SK-N-SH (cell line): ENCODE results near the gene LENG9. TPM values are rescaled to one million over a fixed set of nuclear protein-coding genes. Genes with fewer than 3 reads are reported as not detected.

Experiments used
- CTCF ChIA-PET: fragments of 300-600, 350-600 bp; formaldehyde crosslinking; extraction: SDS; loops from one replicate; lab custom pipeline; 2021; lab: Yijun Ruan, JAX
- POLR2A ChIA-PET: fragments of 350-600 bp; sonication (Branson Sonifier 250); formaldehyde crosslinking; extraction: SDS; loops from one replicate; lab custom pipeline; 2020; ENCODE audit warnings: antibody characterized with exemption, inconsistent platforms; lab: Yijun Ruan, JAX
- DNase-seq: peaks from one replicate; pipeline ENCODE4 v3.0.0; 2012
- H2AFZ ChIP-seq: fragments of 200-600 bp; sonication (generic); 2 replicates; pipeline ENCODE4 v1.8.1; 2016; ENCODE audit warnings: antibody characterized with exemption, mild to moderate bottlenecking, low read depth
- H3F3A ChIP-seq: fragments of 200-600 bp; sonication (generic); replicated peaks from 2 replicates; pipeline ENCODE3; 2016; ENCODE audit warnings: antibody characterized with exemption, mild to moderate bottlenecking; ENCODE audit not compliant: insufficient read depth
- H3K27ac ChIP-seq, 2 experiments: fragments of 200-500 bp in 1 of 2; fragments of 200-600 bp in 1 of 2; sonication (Bioruptor generic) in 1 of 2; sonication (generic), shearing (Covaris generic) in 1 of 2; 2 replicates each; pipeline versions ENCODE4 v1.5.1 to v1.6.1; 2014 to 2016; ENCODE audit warnings: low read depth in 2 of 2, inconsistent platforms in 1 of 2, low read length in 1 of 2, mild to moderate bottlenecking in 1 of 2, mixed read lengths in 1 of 2
- H3K27me3 ChIP-seq: fragments of 200-600 bp; sonication (generic), shearing (Covaris generic); 2 replicates; pipeline ENCODE4 v1.6.1; 2016; ENCODE audit warnings: mixed run types; ENCODE audit not compliant: insufficient read depth
- H3K36me3 ChIP-seq, 2 experiments: fragments of 200-500 bp in 1 of 2; fragments of 200-600 bp in 1 of 2; sonication (Bioruptor generic) in 1 of 2; sonication (generic) in 1 of 2; replicated peaks in 1 of 2; 2 replicates each; pipeline versions ENCODE3 to v1.5.1; 2014 to 2016; ENCODE audit warnings: low read length in 1 of 2, mild to moderate bottlenecking in 1 of 2; ENCODE audit not compliant: insufficient read depth in 2 of 2, control insufficient read depth in 1 of 2
- H3K4me1 ChIP-seq, 2 experiments: fragments of 200-500 bp in 1 of 2; fragments of 200-600 bp in 1 of 2; sonication (Bioruptor generic) in 1 of 2; sonication (generic), shearing (Covaris generic) in 1 of 2; 2 replicates each; pipeline versions ENCODE4 v1.5.1 to v1.6.1; 2014 to 2016; ENCODE audit warnings: low read depth in 1 of 2, low read length in 1 of 2, mixed run types in 1 of 2; ENCODE audit not compliant: insufficient read depth in 2 of 2, control insufficient read depth in 1 of 2
- H3K4me2 ChIP-seq: fragments of 200-600 bp; sonication (generic), shearing (Covaris generic); 2 replicates; pipeline ENCODE4 v1.6.1; 2017; ENCODE audit warnings: mixed run types
- H3K4me3 ChIP-seq, 2 experiments: fragments of 200-500 bp in 1 of 2; fragments of 200-600 bp in 1 of 2; sonication (Bioruptor generic) in 1 of 2; sonication (generic), shearing (Covaris generic) in 1 of 2; 2 replicates each; pipeline versions ENCODE4 v1.5.1 to v1.8.1; 2014 to 2016; ENCODE audit warnings: low read depth in 2 of 2, inconsistent platforms in 1 of 2, low read length in 1 of 2, mild to moderate bottlenecking in 1 of 2, mixed read lengths in 1 of 2, moderate library complexity in 1 of 2
- H3K79me2 ChIP-seq: fragments of 200-600 bp; sonication (generic); 2 replicates; pipeline ENCODE4 v1.8.1; 2017; ENCODE audit warnings: mild to moderate bottlenecking; ENCODE audit not compliant: insufficient read depth
- H3K9ac ChIP-seq: fragments of 200-600 bp; sonication (generic); 2 replicates; pipeline ENCODE4 v1.6.1; 2017; ENCODE audit warnings: mixed run types
- H3K9me2 ChIP-seq: fragments of 200-600 bp; sonication (generic); 2 replicates; pipeline ENCODE4 v1.6.1; 2017; ENCODE audit warnings: mixed run types
- H3K9me3 ChIP-seq: fragments of 200-600 bp; sonication (generic); 2 replicates; pipeline ENCODE4 v1.6.1; 2017; ENCODE audit warnings: mixed run types, mild to moderate bottlenecking, moderate library complexity
- H4K20me1 ChIP-seq: fragments of 200-600 bp; sonication (generic); 2 replicates; pipeline ENCODE4 v1.6.1; 2017; ENCODE audit warnings: mild to moderate bottlenecking, mixed run types; ENCODE audit not compliant: insufficient read depth
- CHD2 ChIP-seq: fragments of 150-350 bp; IDR thresholded peaks from 2 replicates; pipeline ENCODE4 v1.6.1; 2018; ENCODE audit warnings: low read length; ENCODE audit not compliant: partially characterized antibody
- GABPA ChIP-seq: IDR thresholded peaks from 2 replicates; pipeline ENCODE4 v1.4.0; 2012; ENCODE audit warnings: low read depth, mild to moderate bottlenecking
- MEF2A ChIP-seq: IDR thresholded peaks from 2 replicates; pipeline ENCODE4 v1.4.0; 2012; ENCODE audit warnings: low read depth, borderline replicate concordance
- RAD21 ChIP-seq: IDR thresholded peaks from 2 replicates; pipeline ENCODE4 v1.6.1; 2012; ENCODE audit warnings: mild to moderate bottlenecking, low read length
- SIN3A ChIP-seq: IDR thresholded peaks from 2 replicates; pipeline ENCODE4 v1.6.1; 2012; ENCODE audit warnings: low read depth, mild to moderate bottlenecking, low read length, moderate library complexity, borderline replicate concordance
- TCF12 ChIP-seq: IDR thresholded peaks from 2 replicates; pipeline ENCODE4 v1.4.0; 2012
- WGBS: methylation state at CpG from one replicate; pipeline ENCODE4 v1.1.6; 2017; ENCODE audit warnings: low lambda C conversion rate; 5-methylcytosine and 5-hydroxymethylcytosine counted together
- polyA plus RNA-seq, 3 experiments: library from polyadenylated mRNA; depleted of rRNA; stranded (reverse); fragments of >200 nt; gene quantifications; 2 replicates each; pipeline ENCODE4 v1.2.3, GENCODE V29; 2012
- TF ChIP-seq, protein P1 (sequence below): IDR thresholded peaks from 2 replicates; pipeline ENCODE4 v1.6.1; 2012; ENCODE audit warnings: mild to moderate bottlenecking, low read depth, low read length, moderate library complexity
- TF ChIP-seq, protein P2 (sequence below): IDR thresholded peaks from 2 replicates; pipeline ENCODE4 v1.4.0; 2012; ENCODE audit warnings: low read depth, borderline replicate concordance
- TF ChIP-seq, protein P3 (sequence below): fragments of 150-350 bp; IDR thresholded peaks from 2 replicates; pipeline ENCODE4 v1.6.1; 2016; ENCODE audit warnings: mild to moderate bottlenecking, low read depth, low read length

Gene LENG9
- polyA plus RNA-seq, 1 of the 3 experiments (the other 2 are of a cell fraction), result 0.20 TPM

- H3K4me1 ChIP-seq, result peaks cover 0 to 17% of the 10 kb centered on the region in 2 experiments; a peak in 1 of 4 replicates
- CTCF ChIA-PET, result interaction anchor here (1.5 kb wide), 1 partner anchor 10 kb away, joined by 3 read pairs; no protein-coding TSS in a partner anchor
- H3K79me2 ChIP-seq, result peaks cover 6% of the 10 kb centered on the region; the same call in 1 of the 2 replicates
- H4K20me1 ChIP-seq, result peaks cover 33% of the 10 kb centered on the region
- no peak overlapping the region for H3K9ac ChIP-seq
- H3F3A ChIP-seq, result peaks cover 24% of the 10 kb centered on the region
- H3K36me3 ChIP-seq, result peaks cover 9 to 46% of the 10 kb centered on the region in 2 experiments
- no peaks in the 10 kb centered on the region for H3K27me3 ChIP-seq
- no peak overlapping the region for H3K4me3 ChIP-seq
- TF ChIP-seq, protein P1, sequence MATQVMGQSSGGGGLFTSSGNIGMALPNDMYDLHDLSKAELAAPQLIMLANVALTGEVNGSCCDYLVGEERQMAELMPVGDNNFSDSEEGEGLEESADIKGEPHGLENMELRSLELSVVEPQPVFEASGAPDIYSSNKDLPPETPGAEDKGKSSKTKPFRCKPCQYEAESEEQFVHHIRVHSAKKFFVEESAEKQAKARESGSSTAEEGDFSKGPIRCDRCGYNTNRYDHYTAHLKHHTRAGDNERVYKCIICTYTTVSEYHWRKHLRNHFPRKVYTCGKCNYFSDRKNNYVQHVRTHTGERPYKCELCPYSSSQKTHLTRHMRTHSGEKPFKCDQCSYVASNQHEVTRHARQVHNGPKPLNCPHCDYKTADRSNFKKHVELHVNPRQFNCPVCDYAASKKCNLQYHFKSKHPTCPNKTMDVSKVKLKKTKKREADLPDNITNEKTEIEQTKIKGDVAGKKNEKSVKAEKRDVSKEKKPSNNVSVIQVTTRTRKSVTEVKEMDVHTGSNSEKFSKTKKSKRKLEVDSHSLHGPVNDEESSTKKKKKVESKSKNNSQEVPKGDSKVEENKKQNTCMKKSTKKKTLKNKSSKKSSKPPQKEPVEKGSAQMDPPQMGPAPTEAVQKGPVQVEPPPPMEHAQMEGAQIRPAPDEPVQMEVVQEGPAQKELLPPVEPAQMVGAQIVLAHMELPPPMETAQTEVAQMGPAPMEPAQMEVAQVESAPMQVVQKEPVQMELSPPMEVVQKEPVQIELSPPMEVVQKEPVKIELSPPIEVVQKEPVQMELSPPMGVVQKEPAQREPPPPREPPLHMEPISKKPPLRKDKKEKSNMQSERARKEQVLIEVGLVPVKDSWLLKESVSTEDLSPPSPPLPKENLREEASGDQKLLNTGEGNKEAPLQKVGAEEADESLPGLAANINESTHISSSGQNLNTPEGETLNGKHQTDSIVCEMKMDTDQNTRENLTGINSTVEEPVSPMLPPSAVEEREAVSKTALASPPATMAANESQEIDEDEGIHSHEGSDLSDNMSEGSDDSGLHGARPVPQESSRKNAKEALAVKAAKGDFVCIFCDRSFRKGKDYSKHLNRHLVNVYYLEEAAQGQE, result no peak
- TF ChIP-seq GABPA (no peak), RAD21 (no peak), MEF2A (no peak), SIN3A (no peak), CHD2 (no peak), TCF12 (no peak)
- TF ChIP-seq, protein P2, sequence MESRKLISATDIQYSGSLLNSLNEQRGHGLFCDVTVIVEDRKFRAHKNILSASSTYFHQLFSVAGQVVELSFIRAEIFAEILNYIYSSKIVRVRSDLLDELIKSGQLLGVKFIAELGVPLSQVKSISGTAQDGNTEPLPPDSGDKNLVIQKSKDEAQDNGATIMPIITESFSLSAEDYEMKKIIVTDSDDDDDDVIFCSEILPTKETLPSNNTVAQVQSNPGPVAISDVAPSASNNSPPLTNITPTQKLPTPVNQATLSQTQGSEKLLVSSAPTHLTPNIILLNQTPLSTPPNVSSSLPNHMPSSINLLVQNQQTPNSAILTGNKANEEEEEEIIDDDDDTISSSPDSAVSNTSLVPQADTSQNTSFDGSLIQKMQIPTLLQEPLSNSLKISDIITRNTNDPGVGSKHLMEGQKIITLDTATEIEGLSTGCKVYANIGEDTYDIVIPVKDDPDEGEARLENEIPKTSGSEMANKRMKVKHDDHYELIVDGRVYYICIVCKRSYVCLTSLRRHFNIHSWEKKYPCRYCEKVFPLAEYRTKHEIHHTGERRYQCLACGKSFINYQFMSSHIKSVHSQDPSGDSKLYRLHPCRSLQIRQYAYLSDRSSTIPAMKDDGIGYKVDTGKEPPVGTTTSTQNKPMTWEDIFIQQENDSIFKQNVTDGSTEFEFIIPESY, result no peak
- TF ChIP-seq, protein P3, sequence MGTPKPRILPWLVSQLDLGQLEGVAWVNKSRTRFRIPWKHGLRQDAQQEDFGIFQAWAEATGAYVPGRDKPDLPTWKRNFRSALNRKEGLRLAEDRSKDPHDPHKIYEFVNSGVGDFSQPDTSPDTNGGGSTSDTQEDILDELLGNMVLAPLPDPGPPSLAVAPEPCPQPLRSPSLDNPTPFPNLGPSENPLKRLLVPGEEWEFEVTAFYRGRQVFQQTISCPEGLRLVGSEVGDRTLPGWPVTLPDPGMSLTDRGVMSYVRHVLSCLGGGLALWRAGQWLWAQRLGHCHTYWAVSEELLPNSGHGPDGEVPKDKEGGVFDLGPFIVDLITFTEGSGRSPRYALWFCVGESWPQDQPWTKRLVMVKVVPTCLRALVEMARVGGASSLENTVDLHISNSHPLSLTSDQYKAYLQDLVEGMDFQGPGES, result no peak
- DNase-seq, result no peak
- no peak overlapping the region for H2AFZ ChIP-seq
- POLR2A ChIA-PET, result interaction anchor here (4.5 kb wide), 1 partner anchor 13 kb away, joined by 24 read pairs; the partner anchor contains the start of gene LENG8
- WGBS, result 62% methylated on average over 3 of the region's 3 CpGs
- H3K9me3 ChIP-seq, result no peaks in the 10 kb centered on the region
- no peak overlapping the region for H3K4me2 ChIP-seq
- H3K27ac ChIP-seq, result no peak overlapping the region
- no peaks in the 10 kb centered on the region for H3K9me2 ChIP-seq
Measured at GRCh38 chr19:54461613-54462012, 2.0 kb downstream of the LENG9 start.

- no peaks in the 10 kb centered on the region for H3K9me2 ChIP-seq
- ChIA-PET CTCF (interaction anchor here (1.5 kb wide), 1 partner anchor 10 kb away, joined by 3 read pairs; no protein-coding TSS in a partner anchor), POLR2A (interaction anchor here (4.5 kb wide), 1 partner anchor 13 kb away, joined by 24 read pairs; the partner anchor contains the start of gene LENG8)
- no peaks in the 10 kb centered on the region for H3K9me3 ChIP-seq
- 94% methylated on average over 27 of the region's 27 CpGs for WGBS
- no peak overlapping the region for H3K4me3 ChIP-seq
- H3K4me2 ChIP-seq, result no peak overlapping the region
- no peak for TF ChIP-seq RAD21
- peaks cover 0 to 17% of the 10 kb centered on the region in 2 experiments; a peak in 1 of 4 replicates for H3K4me1 ChIP-seq
- H4K20me1 ChIP-seq, result peaks cover 33% of the 10 kb centered on the region
- peaks cover 10% of the 10 kb centered on the region; the same call in 1 of the 2 replicates for H3K79me2 ChIP-seq
- peaks cover 9 to 50% of the 10 kb centered on the region in 2 experiments for H3K36me3 ChIP-seq
- no peak for DNase-seq
- H3K9ac ChIP-seq, result no peak overlapping the region
- H3K27ac ChIP-seq, result no peak overlapping the region
- H3K27me3 ChIP-seq, result no peaks in the 10 kb centered on the region
- H3F3A ChIP-seq, result peaks cover 20% of the 10 kb centered on the region
- no peak overlapping the region for H2AFZ ChIP-seq
Measured at GRCh38 chr19:54461210-54461609, 2.4 kb downstream of the LENG9 start.
